ENCODE results near the gene CHCHD3.

DNA sequence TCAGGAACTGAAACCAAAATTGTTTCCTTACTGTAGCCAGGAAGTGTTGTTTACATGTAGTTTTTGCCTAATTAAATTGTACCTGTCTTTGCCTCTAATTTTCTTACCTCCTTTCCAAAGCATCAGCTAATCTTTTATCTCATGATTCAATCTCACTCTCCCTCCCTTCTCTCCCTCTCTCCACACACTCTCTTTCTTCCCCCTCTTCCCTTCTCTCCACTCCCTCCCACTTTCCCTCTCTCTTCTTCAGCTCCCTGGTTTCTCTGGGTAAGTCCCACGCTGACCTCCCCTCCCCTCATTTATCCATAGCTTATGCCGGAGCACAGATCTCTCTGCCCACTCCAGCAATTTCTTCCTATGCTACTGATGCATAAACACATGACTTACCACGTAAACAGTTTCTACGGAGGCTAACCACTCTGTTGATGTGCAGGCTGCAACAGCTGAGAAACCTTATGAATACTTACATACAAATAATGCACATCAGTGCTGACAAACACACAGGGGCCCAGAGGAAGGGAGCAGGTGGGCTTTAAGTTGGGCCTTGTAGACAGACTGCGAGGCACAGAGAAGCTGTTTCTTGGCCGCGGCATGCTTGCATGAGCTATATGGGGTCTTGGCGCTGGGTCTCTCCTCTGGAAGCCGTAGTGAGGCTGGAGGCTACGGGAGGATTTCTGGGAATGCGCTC is 331.2 kb downstream of the CHCHD3 start:
- TF ChIP-seq, protein P1, sequence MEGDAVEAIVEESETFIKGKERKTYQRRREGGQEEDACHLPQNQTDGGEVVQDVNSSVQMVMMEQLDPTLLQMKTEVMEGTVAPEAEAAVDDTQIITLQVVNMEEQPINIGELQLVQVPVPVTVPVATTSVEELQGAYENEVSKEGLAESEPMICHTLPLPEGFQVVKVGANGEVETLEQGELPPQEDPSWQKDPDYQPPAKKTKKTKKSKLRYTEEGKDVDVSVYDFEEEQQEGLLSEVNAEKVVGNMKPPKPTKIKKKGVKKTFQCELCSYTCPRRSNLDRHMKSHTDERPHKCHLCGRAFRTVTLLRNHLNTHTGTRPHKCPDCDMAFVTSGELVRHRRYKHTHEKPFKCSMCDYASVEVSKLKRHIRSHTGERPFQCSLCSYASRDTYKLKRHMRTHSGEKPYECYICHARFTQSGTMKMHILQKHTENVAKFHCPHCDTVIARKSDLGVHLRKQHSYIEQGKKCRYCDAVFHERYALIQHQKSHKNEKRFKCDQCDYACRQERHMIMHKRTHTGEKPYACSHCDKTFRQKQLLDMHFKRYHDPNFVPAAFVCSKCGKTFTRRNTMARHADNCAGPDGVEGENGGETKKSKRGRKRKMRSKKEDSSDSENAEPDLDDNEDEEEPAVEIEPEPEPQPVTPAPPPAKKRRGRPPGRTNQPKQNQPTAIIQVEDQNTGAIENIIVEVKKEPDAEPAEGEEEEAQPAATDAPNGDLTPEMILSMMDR (conservative IDR thresholded peaks at IDR 0.05 in 1 of 2, IDR thresholded peaks at IDR 0.05 in 1 of 2; ENCODE audit: low read depth in 1 of 2, low read length in 2 of 2): no peak
- peak; percentile 4 for TF ChIP-seq EZH2 (IDR thresholded peaks at IDR 0.05; ENCODE audit: low read length, missing control alignments)
